ENCODE measurements around the gene TRDMT1.
"Not testable (repeated sequence)": the region's sequence is repeated elsewhere in the genome, so short reads cannot be mapped to it uniquely, and the experiment has no call there.

The TRDMT1 gene

DNA sequence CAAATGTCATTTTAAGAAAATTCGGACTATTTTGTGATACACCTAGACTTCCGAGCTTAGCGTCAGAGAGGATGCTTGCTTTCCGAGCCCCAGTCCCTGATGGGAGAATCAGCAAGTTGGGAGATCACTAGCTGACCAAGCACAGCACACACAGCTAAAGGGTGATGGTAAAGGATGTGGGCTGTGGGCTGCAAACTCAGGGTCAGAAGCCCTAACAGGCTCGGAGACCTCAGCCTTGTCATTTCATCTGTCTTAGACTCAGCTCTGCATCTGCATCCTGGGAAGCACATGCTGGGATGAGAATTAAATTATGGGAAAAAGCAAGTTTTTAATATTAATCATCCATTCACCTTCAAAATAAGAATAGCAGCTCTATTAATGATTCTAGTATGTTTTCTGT is 75.1 kb downstream of the TRDMT1 start:
- no peak for DNase-seq

DNA sequence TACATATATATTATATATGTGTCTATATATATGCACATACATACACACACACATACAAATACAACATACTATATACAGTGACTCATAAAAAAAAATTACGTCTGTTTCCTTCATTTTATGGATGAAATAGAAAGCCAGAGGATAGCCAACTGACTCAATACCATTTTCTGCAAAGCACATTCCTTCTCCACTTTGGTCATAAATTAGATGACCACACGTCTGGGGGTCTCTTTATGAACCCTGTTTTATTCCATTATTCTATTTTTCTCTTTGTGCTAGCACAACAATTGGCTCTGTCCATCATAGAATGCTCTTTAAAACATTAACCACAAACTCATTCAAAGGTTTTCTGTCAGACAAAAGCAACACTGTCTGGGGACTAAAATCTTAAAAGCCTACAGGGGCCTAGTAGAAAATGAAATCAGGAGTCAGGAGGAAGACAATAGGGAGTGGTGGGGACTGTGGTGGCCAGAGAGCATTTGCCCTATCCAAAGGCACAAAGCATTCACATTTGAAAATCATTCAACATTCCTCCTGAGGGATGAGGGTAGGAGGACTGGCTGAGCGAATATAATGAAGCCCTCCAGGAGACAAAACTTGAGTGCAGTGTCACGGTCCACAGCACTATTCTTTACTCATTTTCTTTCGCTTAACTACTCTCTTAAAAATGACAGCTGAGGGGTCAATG is 76.1 kb downstream of the TRDMT1 start:
- no peak for DNase-seq

DNA sequence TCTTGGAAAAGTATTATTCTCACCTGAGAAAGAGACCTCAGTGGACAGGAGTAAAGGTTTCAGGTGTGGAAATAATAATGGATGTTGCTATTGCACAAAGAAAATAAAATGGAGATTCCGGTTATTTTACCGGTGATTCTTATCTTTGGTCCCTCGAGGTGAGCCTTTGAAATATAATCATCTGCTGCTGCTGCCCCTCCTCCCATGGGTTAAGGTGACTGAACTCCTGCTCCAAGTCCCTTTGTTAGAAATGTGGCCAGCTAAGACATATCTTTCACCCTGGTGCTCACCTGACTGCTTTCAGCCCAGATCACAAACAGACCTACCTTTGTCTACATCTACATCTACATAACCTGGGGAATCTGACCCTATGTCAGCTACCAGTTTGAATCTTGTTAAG is 77.5 kb downstream of the TRDMT1 start:
- DNase-seq: no peak

DNA sequence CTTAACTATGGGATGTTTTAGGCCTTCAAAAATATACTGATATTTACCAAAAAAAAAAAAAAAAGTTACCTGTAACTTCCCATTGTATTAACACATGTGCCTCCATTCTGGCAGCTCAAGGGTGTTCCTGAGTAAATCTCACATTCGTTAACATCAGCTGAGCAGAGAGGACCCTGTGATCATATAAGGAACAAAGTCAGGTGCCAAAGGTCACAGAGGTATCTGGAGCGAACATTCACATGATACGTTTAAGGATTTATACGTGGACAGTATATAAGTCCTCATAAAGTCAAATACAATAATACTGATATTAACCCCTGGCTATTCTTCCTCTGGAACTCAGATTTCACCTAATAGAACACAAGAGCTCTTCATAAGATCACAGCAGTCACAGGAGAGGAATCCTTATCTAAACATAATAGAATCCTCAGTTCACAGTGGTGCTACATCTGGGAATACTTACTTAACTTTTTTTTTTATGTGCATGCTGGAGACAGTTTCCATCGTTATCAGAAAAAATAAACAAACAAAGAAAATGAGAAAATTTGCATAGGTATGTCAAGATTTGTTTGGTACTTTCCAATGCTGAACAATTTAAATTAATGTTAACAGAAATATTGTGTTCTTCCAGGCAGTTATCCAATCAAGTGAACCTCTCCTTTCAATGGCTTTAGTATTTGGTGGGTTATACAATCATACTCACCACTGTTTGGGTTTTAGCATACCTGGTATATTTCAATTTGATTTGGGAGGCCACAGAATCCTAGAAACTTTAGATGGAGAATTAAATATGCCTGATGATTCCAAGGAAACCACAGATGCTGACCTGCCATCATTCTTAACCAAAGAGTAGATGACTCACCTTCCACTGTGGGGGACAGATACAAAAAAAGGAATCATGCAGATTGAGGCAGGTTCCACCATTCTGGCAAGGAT is 78.5 kb downstream of the TRDMT1 start:
- DNase-seq: no peak

DNA sequence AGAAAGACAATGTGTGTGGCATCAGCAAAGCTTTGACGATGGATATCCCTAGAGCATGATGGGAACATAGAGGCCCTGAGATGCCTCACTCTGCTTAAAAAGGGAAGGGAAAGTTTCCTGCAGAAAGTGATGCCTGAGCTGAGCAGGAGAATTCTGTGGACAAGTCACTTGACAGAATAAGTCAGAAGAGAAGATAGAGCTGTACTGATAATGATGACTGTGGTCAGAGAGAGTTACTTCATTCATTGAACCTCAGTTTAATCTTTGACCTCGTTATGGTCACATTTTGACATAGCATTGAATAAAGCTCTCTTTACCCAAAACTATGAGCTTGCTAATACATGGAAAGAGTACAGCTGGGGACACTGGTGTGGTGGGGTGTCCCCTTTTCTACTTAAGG is 79.4 kb downstream of the TRDMT1 start:
- DNase-seq: no peak

DNA sequence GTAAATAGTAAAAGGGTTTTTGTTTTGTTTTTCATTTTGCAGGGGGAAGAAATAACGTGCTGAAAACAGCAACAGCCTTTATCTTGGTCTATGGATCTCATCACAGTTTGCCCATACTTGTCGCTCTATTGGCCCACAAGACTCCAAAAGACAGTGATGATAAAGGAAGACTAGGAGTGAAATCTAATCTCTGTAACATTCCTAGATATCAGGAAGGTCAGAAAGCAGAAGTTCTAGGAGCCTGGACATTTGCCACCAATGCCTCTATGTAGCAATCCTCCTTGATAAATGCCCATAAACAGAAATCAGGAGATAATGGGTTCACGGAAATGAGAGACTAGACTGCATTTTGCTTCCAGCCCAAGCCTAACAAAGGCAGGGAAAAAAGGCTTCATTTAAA is 80.8 kb downstream of the TRDMT1 start:
- DNase-seq: no peak

DNA sequence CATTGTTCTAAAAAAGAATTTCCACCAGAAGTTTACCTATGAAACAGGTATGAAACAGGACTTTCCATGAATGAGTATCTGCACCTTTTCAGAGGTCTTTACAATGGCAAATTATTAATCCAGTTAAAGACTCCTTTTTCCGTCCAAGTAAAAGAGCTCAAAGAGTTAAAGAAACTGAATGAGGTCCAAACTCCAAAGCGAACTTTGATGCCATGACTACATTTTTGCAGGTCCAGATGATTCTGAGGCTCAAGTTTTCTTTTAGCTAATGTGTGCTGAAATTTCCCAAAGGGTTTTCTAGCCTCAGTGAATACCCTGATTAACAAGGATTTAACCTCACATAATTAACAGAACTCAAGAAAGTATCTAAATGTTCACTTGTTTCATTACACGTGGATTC is 81.6 kb downstream of the TRDMT1 start:
- no peak for DNase-seq

DNA sequence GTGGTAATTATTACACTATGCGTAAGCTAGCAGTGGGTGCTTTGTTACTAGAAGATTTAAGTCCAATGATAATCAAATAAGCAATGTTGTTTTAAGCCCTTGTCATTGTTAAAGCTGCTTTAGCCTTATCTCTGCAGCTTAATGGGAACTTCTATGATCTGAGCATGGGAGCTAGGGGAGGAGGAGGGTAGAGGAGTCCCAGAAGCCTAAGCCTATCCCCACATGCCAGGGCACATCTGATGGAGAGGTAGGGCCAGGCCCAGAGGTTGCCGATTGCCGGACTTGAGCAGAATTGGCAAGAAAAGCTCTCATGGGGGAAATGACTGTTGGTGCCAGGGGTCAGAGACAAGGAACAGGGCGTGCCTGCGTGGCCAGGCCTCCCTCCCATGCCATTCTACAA is 85.3 kb downstream of the TRDMT1 start:
- no peak for DNase-seq

DNA sequence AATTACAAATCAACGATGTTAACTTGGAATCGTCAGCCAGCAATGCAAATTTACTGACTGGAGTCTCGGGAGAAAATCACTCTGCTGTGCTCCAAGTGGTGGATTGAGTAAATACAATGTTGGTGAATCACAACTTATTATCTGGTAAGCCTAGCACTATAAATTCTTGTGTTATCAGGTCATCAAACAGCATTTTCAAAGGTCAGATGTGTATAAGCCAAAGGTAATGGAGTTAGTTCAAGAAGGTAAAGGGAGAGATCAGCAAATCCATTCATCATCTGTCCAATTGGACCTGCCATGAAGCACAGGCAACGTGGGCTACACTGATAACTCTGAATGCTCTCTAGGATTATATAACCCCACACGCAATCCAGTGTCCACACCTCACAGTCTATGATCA is 85.8 kb downstream of the TRDMT1 start:
- DNase-seq: no peak

DNA sequence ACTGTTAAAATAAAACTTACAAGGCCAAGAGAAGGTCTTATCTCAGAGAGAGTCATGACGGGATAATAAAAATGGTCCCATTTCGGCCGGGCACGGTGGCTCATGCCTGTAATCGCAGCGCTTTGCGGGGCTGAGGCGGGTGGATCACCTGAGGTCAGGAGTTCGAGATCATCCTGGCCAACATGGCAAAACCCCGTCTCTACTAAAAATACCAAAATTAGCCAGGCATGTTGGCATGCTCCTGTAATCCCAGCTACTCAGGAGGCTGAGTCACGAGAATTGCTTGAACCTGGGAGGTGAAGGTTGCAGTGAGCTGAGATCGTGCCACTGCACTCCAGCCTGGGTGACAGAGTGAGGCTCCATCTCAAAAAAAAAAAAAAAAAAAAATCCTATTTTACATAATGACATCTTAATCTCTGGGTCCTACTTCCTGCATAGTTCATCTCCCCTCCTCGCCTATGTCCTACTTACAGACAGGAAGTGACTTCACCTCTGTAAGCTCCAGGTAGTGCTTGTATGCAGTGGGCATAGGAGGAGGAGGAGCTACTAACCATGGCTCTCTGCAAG is 86.5 kb downstream of the TRDMT1 start:
- not testable (repeated sequence) for DNase-seq

DNA sequence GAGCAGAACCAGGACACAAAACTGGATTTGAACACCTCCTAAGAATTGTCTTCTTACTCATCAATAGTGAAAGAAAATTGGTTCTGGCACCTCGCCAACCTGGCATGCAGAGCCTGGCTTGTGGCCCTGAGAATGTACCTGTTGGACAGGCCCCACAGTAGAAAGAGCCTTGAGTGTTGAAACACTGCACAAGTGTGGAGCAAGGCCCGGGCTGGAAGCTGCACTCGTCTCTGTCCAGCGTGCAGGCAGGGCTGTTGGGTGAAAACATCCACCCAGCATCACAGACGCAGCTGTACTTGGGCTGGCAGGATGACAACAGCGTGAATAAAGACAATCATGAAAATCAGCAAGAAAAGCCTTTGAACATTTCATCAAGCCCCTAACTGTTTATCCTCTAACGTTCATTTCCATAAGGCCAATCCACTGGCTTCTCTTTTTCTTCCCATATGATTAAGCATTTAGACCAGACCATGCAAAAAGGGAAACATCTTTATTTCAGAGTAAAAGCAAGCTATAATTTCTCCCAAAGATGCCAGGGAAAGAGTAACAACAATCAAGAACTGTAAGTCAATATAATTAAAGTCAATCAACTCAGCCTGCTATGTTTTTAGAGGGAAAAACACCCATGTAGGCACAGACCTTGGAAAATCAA is 87.5 kb downstream of the TRDMT1 start:
- DNase-seq: no peak

DNA sequence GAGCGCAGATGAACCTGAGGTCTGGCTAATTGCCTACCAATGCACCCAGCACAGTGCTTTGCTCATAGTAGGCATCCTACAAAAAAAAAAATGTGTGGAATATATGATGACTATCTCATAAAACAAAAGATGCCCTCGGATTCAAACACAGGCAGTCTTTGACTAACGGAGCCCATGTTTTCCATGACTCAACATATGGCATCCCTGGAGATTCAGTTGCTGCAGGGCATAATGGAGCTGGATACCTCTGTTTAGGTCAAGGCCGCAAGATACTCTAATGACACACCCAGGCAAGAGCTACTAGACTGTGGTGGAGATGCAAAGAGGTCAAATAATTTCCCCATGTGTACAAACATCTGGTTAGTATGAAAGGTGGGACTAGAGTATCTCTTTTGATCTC is 88.1 kb downstream of the TRDMT1 start:
- DNase-seq: no peak

DNA sequence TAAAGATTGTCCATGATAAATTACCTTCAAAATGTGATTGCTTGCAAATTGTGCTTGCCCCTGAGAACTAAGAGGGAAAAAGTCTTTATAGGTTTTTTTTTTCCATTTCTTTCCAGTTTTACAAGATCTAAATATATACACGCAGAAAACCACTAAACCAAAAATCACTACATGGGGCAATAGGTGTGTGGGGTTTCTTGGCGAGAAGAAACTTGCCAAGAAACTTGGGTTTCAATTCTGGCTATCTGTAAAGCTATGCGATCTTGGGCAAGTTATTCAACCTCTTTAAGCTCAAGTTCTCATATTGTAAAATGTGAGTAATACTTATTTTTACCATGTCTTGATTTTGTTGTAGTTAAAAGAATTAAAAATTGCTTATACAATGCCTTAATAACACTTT is 88.9 kb downstream of the TRDMT1 start:
- DNase-seq: no peak

DNA sequence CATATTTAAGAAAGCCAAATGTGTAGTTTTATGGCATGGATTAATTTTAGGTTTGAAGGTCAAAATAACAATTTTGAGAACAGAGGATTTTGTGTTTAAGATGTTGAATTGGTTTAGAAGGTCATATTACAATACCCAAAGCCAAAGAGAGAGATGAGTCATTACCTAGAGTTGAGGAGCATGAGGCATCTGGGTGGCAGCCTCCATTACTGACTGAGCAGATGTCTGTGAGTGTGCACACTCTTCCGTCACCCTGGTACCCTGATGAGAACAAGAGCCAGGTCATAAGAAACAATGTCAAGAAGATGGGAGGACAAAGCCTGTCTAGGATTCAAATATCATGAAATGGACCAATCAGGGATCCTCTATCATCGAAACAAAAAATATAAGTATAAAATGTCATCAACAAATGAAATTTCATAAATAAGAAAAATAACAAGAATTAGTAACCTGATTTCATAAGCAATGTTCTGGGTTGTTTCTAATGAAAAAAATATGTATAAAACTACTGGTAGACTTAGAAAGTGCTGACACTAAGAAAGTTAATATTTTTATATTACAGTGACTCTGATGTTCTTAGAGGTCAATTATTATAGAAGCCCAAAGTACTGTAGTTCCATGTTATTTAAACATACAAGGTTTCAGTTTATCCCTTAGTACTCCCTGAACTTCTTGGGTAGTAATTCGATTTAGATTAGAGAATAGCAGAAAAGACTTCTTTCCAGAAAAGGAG is 91.8 kb downstream of the TRDMT1 start:
- no peak for DNase-seq

DNA sequence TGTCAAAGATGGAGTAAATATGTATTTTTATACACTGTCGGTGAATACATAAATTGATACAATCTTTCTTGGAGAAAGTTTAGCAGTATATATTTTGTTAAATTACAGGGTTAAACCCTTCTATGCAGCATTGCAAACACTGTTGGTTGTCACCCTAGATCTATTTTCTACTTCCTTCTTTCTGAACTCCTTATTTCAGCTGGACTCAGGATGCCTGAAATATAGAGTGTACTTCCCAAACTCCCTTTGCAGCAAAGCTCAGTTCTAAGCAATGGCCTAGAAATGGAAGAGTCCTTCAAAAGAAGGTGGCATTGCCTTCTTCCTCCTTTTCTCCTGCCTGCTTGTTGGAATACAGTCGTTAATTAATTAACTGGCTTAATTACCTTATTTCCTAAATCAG is 92.4 kb downstream of the TRDMT1 start:
- no peak for DNase-seq

DNA sequence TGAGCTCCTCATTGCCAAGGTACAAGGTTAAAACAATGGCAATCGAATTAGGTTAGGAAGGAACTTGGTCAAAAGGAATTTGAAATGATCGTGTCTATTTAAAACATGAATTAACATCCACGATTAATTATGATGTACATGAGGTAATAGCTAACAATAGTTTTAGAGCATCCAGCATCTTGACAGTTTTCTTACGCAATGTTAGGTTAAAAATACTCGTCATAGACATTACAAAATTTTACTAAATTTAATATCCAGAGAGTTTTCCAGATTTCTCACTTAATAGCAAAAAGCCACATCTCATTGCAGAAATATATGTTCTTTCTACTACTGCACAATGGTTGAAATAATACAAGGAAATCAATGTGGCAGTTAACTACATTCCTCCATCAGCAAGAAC is 94.5 kb downstream of the TRDMT1 start:
- DNase-seq: no peak

DNA sequence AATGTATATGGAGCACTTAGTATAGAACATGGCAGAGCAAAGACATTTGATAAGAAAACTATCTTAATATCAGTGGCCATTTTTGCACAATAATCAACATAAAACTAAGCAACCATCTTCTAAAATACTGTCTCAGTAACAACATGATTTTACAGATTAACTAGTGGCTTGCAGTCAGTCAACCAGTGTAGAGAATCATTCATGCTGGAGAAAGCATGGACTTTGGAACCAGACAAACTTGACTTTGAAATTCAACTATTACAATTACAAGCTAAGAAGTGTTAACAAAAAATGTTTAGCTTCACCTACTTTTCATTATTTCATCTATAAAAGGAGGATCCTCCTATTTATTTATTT is 99.6 kb downstream of the TRDMT1 start:
- DNase-seq: no peak

DNA sequence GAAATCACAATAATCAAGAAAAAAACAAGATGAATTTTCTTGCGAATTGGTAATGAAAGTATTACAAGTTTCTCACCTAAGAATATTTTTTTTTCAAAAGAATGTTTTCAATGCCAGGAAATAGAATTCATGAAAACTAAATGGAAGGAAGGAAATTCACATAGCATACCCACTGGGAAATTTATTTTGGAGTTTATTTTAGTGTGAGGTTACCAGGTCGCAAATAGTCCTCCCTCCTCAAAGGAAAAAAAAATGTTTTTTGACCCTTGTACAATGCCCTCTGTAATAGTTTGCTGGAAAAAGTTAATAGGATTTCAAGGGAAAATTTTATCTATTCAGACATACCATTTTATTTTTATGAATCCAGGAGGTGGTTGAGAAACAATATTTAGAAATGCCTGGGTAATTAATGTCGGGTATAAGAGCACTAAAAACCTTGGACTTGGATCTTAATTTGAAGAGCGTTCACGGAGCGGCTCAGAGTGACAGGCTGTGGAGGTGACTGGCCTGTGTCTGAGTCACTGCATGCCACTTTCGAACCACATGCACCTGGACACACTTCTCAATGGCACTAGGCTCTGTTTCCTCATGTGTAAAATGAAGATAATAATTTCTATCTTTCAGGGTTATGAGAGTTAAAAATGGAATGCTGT is 100.1 kb downstream of the TRDMT1 start:
- DNase-seq: no peak

DNA sequence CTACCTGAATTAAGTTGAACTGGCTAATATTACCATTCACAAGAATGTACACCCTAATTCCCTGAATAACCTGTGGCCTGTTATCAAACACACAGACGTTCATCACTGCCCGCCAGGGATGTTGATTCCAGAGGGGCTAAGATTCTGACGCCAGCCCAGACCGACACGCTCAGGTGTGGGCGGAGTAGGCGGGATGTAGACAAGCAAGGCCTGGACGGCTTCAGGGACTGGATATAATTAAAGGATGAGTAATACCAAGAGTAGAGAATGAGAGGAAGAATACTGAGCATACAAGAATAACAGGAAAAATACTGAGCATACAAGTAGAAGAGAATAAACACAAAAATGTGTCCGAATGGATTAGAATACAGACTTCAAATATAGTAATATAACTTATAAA is 100.9 kb downstream of the TRDMT1 start:
- DNase-seq: no peak

DNA sequence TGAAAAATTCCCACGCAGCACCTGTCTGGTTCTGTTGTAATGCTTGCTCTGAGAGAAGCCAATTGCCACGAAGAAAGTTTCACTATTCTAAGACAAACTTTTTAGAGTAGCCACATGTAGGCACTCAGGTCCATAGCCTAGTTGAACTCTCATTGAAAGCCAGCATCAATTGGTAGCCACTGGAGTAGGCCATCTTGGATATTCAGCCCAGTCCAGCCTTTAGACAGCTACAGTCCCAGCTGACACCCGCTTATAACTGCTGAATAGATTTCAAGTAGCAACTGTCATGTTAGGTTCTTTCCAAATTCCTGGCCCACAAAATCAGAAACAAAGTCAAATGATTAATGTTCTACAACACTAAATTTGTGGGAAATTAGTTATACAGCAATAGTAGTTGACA is 103.5 kb downstream of the TRDMT1 start:
- no peak for DNase-seq

All from activated CD4-positive, CD25-positive, alpha-beta regulatory T cell treated with anti-CD3 and anti-CD28 coated beads, Interleukin-2, amount 50 U/mL, for 72 hours (primary cell).